ENCODE measurements around the gene CCDC27.
"Not testable (repeated sequence)": the region's sequence is repeated elsewhere in the genome, so short reads cannot be mapped to it uniquely, and the experiment has no call there.

CCDC27 gene

DNA sequence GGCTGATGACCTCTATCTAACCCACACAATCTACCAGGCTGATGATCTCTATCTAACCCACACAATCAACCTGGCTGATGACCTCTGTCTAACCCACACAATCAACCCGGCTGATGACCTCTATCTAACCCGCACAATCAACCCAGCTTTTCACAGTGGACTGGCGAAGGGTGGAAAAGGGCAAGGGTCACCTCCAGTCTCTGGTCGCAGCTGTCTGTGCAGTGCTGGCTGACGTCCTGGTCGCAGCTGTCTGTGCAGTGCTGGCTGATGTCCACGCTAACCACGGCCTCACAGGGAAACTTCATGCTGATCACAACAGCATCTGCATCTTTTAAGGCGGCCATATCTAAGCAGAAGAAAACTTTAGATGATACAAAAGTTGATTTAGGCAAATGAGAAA is 12.2 kb upstream of the CCDC27 start:
- DNase-seq: no peak

DNA sequence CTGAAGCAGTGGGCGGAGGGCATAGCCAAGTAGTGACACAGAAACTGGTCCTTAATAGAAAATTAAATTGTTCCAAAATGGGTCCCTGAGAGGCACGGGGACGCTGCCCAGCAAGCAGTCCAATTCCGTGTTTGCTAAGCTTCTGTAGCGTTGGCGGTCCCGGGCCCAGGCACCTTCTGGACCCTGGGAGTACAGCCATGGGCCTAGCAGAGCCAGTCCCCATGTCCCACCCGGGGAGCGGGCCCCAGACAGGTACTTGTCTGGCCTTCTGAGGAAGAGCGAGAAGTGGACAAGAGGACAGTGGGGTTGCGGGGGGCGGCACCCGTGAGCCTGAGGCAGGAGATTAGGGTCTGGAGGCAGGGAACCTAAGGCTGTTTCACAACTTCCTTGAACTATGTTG is 11.5 kb upstream of the CCDC27 start:
- no peak for DNase-seq

DNA sequence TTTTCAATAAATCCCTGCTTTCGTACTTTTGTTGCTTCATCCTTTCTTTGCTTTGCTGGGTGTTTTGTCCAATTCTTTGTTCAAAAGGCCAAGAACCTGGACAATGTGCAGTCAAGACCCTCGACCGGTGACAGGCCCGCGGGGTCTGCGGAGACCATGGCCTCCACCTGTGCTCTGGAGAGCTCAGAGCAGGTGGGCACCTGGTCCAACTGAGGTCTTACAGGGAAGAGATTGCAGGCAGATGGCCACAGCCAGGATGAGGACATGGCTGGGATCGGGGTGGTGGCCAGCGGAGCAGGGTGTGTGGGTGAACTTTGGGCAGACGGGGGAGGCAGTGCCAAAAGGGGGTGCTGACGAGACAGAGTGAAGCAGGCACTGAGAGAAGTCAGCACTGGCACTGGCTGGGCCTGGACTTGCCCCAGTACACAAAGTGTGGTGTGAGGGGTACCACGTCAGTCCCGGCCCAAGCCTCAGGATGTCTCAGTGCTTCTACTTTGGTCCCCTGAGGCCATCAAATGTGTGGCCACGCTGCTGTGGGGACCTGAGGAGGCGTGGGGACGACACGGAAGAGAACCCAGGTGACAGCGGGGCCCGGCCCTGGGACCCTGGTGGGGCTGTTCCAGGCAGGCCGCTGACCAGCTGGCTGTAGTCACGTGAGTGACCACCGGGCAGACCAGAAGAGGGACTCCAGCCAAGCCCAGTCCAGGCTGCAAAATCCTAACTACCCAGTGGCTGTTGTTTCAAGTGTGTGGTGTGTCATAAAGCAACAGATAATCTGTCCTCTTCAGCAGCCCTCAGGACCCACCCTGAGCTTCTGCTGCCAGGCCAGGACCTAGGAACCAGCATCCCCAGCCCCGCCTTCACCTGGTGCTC is 10.4 kb upstream of the CCDC27 start:
- DNase-seq: no peak

DNA sequence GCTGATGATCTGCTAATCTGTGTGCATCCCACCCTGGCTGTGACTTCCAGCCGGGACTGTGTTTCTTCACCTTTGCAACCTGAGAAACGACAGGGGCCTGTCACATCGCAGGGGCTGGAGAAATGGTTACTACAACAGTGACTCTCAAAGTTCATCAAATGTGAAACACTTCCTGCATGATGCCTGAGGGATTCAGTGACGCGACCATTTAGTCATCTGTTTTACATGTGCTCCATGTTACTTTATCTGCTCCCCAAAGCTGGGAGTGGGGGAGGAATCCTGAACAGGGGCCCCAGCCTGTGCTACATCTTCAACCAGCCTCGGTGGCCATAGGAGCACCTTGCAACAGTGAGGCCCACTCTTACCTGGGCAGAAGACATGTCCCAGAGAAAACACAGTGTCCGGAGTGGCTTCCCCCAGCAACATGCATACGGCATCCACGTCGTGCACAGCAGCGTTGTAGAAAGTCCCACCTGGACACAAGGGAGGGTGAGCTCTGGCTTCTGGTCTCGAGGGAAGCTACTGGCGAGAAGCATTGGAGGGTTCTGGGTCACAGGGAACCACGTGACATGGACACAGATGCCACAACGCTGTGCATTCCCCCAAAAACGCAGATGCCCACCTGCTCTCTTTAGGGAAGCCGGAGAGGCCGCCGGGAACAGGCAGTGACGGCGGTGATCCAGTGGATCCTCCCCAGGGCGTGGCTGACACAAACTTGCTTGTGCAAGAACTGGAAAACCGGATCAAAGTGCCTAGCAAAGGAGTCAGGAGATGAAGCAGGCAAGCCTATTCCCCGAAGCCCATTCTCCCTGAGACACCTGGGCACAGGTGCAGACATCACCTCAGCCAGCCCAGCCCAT is 9.6 kb upstream of the CCDC27 start:
- no peak for DNase-seq

DNA sequence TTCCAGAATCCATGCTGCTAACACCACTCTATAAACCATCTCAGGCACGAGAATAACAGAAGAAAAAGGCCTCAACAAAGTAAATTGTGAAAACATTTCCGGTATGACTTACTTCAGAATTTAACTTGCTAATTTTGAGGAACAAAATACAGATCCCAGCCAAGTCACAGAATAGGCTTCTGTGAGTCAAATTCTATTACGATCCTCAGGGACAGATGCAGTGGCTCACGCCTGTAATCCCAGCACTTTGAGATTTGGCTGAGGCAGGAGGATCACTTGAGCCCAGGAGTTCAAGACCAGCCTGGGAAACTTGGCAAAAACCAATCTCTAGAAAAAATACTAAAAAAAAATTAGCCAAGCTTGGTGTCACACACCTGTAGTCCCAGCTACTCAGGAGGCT is 8.8 kb upstream of the CCDC27 start:
- no peak for DNase-seq

DNA sequence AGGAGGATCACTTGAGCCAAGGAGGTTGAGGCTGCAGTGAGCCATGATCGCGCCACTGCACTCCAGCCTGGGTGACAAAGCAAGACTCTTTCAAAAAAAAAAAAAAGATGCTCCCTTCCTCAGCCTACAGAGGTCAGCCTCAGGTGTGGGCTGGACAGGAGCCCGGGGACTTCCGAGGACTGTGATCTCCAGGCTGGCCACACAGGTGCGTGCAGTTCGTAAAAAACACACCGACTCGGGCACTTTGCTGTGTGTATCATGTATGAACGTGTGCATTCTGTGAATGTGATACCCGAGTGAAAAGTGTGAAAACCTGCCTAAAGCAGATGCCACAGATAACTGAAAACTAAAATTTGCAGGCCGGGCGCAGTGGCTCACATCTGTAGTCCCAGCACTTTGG is 8.4 kb upstream of the CCDC27 start:
- DNase-seq: no peak

DNA sequence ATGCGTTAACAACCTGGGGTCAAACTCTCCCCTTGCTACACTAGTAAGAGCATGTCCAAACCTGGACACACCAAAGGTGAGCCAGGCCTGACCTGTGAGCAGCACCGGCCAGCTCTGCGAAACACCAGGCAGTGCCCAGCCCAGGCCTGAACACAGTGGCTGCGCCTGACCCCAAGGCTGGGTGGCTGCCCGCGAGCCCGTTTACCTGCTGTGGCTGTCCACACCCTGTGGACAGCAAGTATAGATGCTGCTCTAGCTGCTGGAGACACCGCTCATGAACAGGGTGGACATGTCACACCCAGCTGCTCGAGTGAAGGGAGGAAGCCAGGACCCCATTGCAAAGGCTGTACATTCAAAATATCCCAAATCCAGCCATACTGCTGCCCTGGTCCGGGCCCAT is 7.6 kb upstream of the CCDC27 start:
- DNase-seq: no peak

DNA sequence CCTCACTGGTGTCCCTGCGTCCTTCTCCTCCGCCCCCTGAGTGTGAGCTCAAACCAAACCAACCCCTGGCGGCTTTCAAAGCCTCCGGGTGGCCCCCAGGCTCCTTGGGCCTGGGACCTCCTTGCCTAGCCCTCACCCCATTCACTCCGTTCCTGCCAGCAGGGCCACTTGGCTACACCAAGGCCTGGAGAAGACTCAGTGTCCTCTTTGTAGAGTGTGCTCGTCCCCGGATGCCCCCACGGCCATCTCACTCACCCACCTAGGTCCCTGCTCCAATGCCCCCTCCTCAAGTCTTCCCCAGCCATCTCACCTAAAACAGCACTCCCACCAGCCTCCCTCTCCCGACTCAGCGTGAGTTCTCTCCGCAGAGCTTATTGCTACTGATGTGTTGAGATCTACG is 7.2 kb upstream of the CCDC27 start:
- no peak for DNase-seq

DNA sequence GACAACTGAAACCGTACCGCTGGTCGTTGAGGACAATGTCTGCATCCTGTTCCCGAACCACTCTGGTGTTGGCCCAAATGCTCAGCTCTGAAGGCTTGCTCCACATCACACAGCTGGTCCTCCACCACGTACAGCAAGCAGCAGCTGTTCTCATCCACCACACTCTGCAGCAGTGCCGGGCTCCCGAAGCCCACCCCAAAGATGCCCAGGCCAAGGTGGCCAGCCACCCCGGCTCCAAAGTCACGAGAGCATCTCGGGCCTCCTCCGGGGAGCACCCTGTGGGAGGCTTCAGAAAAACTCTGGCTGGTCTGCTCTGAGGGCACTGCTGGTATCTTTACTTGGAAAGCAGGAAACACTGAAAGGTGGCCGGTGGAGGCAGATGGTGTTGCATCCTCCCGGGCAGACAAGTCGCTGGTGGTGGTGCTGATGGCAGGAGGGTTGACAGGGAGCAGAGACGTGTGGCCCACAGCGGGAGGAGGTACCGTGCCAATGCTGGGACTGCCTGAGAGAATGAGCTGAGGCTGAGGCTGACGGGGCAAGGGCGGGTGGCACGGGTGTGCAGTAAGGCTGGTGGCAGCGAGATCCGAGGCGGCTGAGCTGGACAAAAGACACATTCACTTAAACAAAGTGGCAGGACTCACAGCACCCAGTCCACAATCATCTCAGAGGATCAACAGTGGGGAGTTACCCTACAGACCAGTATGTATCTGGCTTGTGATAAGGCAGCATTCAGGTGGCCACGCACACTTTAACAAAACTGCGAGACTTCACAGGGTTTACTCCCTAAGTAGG is 6.5 kb upstream of the CCDC27 start:
- no peak for DNase-seq

DNA sequence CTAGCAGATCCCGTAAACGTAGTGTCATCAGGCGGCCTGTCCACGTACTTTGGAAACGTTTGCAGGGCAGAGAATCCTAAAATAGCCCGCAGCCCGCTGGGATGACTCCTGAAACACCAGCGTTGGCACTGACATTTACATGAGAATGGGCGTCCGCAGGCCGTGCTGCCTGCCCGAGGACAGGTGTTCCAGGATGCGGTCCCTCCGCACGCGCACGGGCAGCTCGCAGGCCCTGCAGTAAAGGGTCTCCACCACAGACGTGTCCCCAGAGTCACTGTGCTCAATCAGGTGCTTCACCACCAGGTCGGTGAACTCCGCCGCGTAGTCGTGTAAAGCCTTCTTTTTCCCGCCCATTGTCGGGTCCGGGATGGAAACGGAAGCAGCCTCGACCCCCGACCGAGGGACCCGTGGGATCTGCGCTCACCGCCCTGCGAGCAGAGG is 5.8 kb upstream of the CCDC27 start:
- DNase-seq: no peak

DNA sequence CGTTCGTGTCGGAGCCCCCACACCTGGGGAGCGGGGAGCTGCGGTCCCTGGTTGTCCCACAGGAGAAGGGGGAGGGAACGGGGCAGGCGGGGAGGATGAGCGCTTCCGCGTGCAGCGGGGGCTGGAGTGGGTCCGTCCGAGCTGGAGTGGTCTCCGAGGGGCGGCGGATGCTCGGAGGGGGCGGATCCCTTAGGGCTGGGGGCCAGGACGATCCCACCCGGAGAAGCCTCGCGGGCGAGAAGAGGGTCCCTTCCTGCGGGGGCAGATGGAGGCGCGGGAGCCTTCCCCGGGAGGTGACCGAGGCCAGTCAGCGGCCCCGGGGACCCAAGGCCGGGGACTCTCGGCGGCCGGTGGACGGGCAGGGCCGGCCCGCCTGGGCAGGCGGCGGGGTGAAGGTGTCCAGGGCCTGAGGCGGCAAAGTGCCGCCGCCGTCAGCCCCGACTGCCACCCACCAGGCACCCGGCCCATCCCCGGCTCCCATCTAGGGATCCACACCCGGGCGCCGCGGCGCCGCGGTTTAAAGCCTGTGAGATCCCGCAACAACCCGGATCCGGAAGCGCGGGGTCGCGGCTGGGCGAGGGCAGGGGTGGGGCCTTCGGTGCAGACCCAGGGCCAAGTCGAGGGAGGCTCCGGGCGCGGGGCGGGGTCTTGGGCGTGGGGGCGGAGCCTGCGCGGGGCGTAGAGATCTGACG is 5.3 kb upstream of the CCDC27 start:
- peak; percentile 85 for DNase-seq

DNA sequence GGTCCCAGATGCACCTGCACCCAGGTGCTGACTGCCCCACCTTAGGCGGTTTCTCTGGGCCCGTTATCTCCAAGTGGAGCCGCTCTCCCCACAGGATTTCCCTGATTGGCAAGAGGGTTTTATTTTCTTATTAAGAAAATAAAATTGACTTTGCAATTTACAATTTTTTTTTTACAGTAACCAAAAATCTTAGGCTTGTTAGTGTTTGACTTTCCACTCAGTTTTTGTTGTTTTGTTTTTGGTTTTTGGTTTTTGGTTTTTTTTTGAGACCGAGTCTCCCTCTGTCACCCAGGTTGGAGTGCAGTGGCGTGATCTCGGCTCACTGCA is 4.8 kb upstream of the CCDC27 start:
- DNase-seq: no peak

DNA sequence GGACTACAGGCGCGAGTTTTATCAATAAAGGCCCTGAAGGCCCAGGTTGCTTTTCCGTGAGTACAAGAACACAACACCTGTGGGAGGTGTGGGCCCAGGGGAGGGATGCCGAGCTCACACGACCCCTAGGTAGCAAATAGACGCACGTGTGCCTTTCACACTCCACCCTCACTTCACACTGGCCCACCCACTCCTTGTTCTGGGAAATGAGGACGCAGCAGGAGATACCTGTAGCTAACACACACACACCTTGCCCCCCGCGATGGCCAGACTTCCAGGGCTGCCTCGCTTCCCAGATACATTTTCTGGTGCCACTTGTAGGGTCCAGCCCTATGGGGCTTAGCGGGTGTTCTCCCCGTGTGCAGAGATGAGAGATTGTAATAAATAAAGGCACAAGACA is 4.3 kb upstream of the CCDC27 start:
- no peak for DNase-seq

DNA sequence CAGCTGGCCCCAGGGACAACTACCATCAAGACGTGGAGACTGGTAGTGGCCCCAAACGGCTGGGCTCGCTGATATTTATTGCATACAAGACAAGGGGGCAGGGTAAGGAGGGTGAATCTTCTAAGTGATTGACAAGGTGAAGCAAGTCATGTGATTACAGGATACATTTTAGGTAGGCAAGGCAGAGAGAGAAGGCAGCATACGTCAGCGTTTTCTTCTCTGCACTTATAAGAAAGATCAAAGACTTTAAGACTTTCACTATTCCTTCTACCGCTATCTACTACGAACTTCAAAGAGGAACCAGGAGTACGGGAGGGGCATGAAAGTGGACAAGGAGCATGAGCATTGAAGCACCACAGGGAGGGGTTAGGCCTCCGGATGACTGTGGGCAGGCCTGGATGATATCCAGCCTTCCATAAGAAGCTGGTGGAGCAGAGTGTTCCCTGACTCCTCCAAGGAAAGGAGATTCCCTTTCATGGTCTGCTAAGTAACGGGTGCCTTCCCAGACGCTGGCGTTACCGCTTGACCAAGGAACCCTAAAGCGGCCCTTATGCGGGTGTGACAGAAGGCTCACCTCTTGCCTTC is 3.8 kb upstream of the CCDC27 start:
- not testable (repeated sequence) for DNase-seq

DNA sequence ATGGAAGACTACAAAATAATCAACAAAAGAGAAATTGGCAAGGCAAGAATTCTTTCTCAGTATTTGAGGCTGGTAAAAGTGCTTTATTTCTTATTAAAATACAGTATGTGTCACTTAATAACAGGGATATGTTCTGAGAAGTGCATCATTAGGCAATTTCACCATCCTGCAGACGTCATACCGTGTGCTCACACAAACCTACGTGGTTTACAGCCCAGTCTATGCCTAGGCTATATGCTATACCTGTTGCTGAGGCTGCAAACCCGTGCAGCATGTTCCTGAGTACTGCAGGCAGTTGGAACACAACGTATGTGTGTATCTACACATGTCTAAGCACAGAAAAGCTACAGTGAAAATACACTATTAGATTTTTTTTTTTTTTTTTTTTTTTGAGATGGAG is 2.7 kb upstream of the CCDC27 start:
- DNase-seq: no peak

DNA sequence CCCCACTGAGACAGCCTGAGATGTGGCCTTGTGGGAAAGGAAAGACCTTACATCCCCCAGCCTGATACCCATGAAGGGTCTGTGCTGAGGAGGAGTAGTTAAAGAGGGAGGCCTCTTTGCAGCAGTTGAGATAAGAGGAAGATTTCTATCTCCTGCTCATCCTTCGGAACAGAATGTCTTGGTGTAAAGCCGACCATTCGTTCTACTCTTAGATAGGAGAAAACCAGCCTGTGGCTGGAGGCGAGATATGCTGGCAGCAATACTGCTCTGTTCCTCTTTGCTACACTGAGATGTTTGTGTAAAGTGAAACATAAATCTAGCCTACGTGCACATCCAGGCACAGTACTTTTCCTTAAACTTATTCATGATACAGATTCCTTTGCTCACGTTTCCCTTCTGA is 1.5 kb upstream of the CCDC27 start:
- no peak for DNase-seq

DNA sequence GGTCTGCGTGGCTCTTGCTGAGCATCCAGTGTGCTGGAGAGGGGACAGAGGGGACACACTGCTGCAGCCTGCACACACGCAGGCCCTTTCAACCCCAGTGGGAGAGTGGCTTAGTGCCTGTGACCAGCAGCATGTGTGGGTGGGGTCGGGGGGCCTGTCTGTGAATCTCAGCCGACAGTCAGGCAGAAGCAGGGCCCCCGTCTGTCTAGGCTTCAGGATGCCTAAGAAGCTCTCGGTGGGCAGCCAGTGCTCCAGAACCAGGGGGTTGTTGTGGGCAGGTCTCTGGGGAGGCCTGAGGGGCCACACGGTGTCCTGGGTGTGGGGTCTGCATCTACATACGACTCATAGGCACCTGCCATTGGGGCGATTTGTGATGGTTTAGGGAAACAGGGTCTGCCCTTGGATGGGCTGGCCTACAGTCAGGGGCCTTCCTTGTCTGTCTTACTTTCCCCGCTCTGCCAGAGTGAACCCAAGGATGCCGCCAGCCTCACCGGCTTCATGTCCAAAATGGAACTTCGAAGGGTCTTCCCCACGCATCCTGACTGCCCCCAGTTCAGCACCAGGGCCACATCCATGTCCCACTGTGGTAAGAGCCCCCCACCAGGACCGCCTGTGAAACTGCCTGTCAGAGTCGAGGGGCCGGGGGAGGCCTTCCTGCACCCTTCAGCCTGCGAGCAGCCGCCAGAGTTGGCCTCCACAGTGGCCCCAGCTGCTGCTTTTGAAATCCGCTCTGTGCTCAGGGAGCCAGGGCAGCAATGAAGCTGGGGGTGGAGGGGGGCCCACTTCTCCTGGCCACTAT is 1.6 kb downstream of the CCDC27 start:
- no peak for DNase-seq

DNA sequence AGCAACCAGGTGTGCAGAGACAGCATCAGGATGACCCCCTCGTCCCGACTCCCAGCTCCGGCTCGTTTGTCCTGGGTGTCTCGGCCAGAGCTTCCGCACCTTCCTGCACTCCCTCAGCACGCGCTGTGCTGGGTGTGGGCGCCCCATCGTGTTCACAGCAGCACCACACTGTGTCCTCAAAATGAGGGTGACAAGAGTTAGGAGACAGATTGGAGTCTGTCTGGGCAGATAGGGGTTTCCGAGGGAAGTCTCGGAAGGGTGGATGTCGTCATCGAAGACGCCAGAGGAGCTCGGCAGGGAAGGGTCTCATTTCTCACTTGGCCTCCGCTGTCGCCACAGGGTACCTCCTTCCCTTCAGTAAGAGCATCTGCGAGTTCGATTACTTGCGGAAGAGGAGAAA is 4.1 kb downstream of the CCDC27 start:
- DNase-seq: no peak

DNA sequence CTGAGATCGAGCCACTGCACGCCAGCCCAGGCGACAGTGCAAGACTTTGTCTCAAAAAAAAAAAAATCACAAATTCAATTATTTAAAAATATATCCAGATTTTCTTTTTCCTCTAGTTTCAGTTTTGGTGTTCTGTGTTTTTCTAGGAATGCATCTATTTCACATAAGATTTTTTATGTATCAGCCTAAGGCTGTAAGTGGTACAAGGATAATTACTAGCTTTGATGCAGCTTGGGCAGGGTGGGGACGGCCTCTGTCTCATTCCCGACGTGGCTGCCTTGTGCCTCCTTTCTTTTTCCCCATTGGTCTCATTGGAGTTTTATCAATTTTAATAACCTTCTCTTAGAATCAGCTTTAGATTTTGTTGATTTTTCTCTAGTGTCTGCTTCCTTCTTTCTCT is 6.9 kb downstream of the CCDC27 start:
- no peak for DNase-seq

DNA sequence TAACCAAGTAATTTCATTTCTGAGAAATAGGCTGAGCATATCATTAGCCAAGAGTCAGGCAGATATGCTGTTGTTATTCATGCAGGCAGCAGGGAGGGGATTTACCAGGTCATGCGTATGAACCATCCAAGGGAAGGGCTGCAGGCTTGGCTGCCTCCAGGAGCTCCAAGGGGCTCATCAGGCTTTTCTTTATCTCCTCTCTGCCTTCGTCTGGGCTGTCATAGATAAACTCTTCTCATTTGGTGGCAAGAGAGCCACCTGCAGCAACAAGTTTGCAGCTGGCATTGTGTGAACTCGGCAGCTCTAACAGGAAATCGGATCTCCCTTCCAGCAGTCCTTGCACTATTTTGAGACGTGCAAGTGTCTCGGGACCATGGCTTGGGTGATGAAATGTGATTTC is 7.5 kb downstream of the CCDC27 start:
- no peak for DNase-seq

DNA sequence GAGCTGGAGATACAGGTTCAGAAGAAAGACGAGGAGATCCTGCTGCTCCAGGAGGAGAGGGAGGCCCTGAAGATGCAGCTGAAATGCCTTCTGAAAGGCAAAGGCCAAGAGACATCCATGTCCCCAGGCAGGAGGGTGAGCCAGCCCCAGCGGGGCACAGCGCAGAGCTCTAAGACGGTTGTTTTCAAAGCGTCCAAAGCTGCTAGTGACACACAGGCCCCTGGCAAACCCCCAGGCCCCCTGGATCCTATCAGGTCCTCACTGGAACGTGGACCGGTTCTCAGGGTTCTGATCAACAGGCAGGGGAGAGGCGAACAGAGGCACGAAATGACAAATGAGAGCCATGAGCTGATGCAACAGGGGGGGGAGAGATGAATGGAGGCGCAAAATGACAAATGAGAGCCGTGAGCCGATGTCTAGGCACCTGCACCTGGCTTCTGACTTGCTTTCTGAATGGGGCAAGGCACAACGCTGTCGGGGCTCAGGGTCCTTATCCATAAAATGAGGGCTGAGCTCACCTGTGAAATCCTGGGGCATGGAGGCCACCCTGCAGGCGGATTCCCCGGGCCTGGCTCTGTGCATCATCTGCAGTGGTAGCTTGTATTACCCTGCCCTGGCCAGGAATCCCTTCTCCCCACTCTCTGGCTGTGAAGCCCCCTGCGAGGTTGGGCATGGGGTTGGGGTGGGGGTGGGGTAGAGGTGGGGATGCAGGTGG is 9.2 kb downstream of the CCDC27 start:
- DNase-seq: no peak

Data from CD4-positive, alpha-beta T cell treated with Interleukin-4 for 4 hours (primary cell).